T1000 (cell line): Measurements from ENCODE around the gene RANGAP1.
A peak's percentile ranks its signal among the peaks of the same experiment; 100 is the strongest.

Source experiments
- DNase-seq: peaks from one replicate; lab custom pipeline; 2025; ENCODE audit warnings: mixed read lengths; lab: John Stamatoyannopoulos, UW

The RANGAP1 gene

GRCh38 chr22:41285820-41286638, at the start of gene RANGAP1:
RANGAP1 (minus strand) TSS chr22:41286187; CDS start chr22:41281044, 5,143 bp downstream.
- DNase-seq, result peak; percentile 96

- no peak for DNase-seq
Observed at GRCh38 chr22:41334951-41335635, 49.1 kb upstream of the RANGAP1 start.

GRCh38 chr22:41334215-41334614, 48.2 kb upstream of the RANGAP1 start:
- no peak for DNase-seq

- no peak for DNase-seq
Observed at GRCh38 chr22:41333806-41334205, 47.8 kb upstream of the RANGAP1 start.

- no peak for DNase-seq
Observed at GRCh38 chr22:41332217-41332939, 46.4 kb upstream of the RANGAP1 start.

- no peak for DNase-seq
Observed at GRCh38 chr22:41330169-41330568, 44.2 kb upstream of the RANGAP1 start.

- DNase-seq, result no peak
Observed at GRCh38 chr22:41327124-41327523, 41.1 kb upstream of the RANGAP1 start.

GRCh38 chr22:41324821-41325528, 39.0 kb upstream of the RANGAP1 start:
- DNase-seq, result no peak

- DNase-seq, result no peak
Observed at GRCh38 chr22:41320416-41321240, 34.6 kb upstream of the RANGAP1 start.

- no peak for DNase-seq
Observed at GRCh38 chr22:41315586-41315985, 29.6 kb upstream of the RANGAP1 start.

- DNase-seq, result no peak
Observed at GRCh38 chr22:41314821-41315220, 28.8 kb upstream of the RANGAP1 start.

GRCh38 chr22:41311487-41311886, 25.5 kb upstream of the RANGAP1 start:
- DNase-seq, result no peak

GRCh38 chr22:41310336-41310735, 24.3 kb upstream of the RANGAP1 start:
- DNase-seq, result no peak

GRCh38 chr22:41308544-41308947, 22.6 kb upstream of the RANGAP1 start:
- DNase-seq, result no peak

GRCh38 chr22:41308054-41308453, 22.1 kb upstream of the RANGAP1 start:
- peak; percentile 63 for DNase-seq

- DNase-seq, result peak; percentile 49
Observed at GRCh38 chr22:41305646-41306045, 19.7 kb upstream of the RANGAP1 start.

- DNase-seq, result no peak
Observed at GRCh38 chr22:41302811-41303210, 16.8 kb upstream of the RANGAP1 start.

- no peak for DNase-seq
Observed at GRCh38 chr22:41302021-41302767, 16.2 kb upstream of the RANGAP1 start.

- DNase-seq, result no peak
Observed at GRCh38 chr22:41301085-41302020, 15.4 kb upstream of the RANGAP1 start, which contains the start of gene ZC3H7B. ZC3H7B (plus strand) TSS chr22:41301525; CDS start chr22:41320661, 19,136 bp downstream.
